HEK293T (cell line): ENCODE results near the gene TPR.

Experiments used
- BHLHE40 ChIP-seq: fragments of 450-650 bp; IDR thresholded peaks from 2 replicates; pipeline ENCODE4 v1.6.1; 2016; ENCODE audit warnings: mild to moderate bottlenecking, moderate library complexity, borderline replicate concordance
- FOXM1 ChIP-seq: fragments of 450-650 bp; IDR thresholded peaks from 2 replicates; pipeline ENCODE4 v1.6.1; 2017; ENCODE audit warnings: mild to moderate bottlenecking, borderline replicate concordance

DNA sequence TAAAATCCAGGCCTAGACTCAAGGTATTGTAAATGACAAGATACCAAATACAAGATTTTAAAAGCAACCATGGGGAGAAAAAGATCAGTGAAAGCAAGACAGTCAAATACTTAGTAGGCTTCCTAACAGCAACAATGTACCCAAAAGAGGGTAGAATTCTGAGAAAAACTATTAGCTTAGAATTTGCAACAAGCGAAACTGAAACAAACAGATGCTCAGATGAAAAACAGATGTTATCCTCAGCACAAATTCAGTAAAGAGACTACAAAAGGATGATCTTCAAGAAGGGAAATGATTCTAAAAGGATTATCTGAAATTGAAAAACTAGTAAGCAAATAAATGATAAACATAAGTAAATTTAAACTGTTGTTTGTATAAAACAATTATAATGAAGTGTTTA lies 45.9 kb upstream of the TPR start:
- TF ChIP-seq FOXM1 (no peak), BHLHE40 (no peak)
